GM18858 (cell line): Measurements from ENCODE around the gene ZNF611.
"Not testable (repeated sequence)": the region's sequence is repeated elsewhere in the genome, so short reads cannot be mapped to it uniquely, and the experiment has no call there.

Experiments
- ATAC-seq: cut with Tn5 transposase; IDR thresholded peaks from one replicate; pipeline ENCODE4 v1.9.1; 2021; ENCODE audit not compliant: unreplicated experiment

ZNF611 gene

DNA sequence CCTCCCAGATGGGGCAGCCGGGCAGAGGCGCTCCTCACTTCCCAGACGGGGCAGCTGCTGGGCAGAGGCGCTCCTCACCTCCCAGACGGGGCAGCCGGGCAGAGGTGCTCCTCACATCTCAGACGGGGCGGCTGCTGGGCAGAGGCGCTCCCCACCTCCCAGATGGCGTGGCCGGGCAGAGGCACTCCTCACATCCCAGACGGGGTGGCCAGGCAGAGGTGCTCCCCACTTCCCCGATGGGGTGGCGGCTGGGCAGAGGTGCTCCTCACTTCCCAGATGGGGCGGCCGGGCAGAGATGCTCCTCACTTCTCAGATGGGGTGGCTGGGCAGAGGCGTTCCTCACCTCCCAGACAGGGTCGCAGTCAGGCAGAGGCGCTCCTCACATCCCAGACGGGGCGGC is 14.3 kb downstream of the ZNF611 start:
- ATAC-seq, result not testable (repeated sequence)

DNA sequence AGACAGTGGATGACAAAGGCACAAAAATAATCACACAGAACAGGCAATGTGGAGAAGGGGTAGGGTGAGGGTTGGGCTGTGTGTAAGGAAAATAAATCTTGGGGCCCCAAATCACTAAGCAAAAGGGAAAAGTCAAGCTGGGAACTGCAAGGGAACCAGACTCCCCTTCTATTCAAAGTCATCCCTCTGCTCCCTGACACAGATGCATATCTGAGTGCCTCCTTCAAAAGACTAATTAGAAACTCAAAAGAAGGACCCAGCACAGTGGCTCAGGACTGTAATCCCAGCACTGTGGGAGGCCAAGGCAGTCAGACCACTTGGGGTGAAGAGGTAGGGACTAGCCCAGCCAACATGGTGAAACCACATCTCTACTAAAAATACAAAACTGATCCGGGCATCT is 18.3 kb downstream of the ZNF611 start:
- ATAC-seq, result no peak

GRCh38 chr19:52715902-52716301 is 18.9 kb downstream of the ZNF611 start:
- ATAC-seq, result not testable (repeated sequence)

DNA sequence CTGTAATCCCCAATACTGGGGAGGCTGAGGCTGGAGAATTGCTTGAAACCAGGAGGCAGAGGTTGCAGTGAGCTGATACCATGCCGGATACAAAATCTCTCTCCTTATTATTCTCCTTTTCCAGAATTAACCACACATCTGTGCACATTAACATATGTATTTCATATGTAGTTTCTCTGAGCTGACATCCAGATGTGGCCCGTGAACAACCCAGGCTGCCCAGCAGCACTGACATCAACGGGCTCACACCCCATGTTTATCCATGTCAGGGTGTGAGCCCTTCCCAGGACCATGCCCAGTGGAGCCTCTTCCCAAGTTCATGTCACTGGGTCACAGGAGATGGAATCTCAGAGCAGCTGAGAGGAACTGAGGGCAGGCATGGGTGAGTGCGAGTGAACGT is 19.5 kb downstream of the ZNF611 start:
- not testable (repeated sequence) for ATAC-seq

GRCh38 chr19:52713051-52713450 is 21.8 kb downstream of the ZNF611 start:
- ATAC-seq, result not testable (repeated sequence)

GRCh38 chr19:52711661-52712060 is 23.2 kb downstream of the ZNF611 start:
- ATAC-seq, result not testable (repeated sequence)

DNA sequence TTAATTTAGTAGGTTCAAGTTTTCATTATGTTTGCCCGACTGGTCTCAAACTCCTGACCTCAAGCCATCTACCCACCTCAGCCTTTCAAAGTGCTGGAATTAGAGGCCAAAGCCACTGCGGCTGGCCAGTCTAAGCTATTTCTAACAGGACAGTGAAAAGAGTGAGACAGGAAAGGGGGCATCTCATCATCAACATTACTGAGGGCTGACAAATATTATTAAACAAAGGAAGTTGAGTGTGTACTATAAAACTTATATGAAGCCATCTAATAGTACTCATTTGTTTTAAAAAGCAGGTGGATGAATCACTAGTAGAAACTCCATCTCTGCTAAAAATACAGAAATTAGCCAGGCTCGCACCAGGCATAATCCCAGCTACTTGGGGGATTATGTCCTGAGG is 24.3 kb downstream of the ZNF611 start:
- no peak for ATAC-seq

- ATAC-seq, result not testable (repeated sequence)
These were observed 29.2 kb downstream of the ZNF611 start for GRCh38 chr19:52705615-52706014.

DNA sequence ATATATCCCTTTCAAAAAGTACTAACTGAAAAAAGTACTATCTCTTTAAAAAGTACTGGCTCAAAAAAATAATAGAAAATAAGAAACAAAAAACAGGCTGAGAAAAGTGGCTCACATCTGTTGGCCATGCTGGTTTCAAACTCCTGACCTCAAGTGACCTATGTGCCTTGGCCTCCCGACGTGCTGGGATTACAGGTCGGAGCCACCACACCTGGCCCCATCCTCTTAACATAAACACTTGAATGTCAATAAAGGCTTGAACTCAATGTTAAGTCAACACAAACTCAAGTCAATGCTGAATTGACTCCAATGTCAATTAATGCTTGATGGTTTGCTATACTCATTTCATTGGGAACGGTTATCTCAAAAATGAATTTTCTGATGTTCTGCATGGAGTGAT is 30.9 kb downstream of the ZNF611 start:
- no peak for ATAC-seq

GRCh38 chr19:52700673-52701072 is 34.2 kb downstream of the ZNF611 start:
- ATAC-seq, result no peak

GRCh38 chr19:52699555-52699954 is 35.3 kb downstream of the ZNF611 start:
- ATAC-seq, result not testable (repeated sequence)

DNA sequence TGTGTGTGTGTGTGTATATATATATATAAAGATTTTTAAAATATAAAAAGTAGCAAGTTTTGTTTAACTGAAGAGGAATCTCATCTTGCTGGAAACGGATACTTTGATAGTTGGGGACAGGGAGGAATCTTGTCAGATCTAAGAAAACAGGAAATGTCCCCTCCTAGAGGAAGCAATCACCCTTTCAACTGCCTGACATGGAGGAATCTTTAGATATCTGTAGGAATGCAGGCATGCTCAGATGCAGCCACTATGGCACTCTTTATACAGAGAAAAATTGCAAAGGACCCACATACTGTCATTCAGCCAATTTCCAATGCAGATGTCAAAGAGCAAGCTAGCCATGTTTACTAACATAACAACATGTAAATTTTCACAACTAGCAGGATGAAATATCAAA is 38.8 kb downstream of the ZNF611 start:
- no peak for ATAC-seq

DNA sequence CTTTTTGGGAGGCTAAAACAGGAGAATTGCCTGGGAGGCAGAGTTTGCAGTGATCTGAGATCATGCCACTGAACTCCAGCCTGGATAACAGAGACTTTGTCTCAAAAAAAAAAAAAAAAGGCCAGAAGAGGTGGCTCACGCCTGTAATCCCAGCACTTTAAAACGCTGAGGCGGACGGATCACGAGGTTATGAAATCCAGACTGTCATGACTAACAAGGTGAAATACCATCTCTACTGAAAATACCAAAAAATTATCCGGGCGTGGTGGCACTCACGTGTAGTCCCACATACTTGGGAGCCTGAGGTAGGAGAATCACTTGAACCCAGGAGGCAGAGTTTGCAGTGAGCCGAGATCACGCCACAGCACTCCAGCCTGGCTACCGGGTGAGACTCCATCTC is 39.9 kb downstream of the ZNF611 start:
- ATAC-seq, result no peak

- not testable (repeated sequence) for ATAC-seq
These were observed 40.6 kb downstream of the ZNF611 start for GRCh38 chr19:52694281-52694680.

DNA sequence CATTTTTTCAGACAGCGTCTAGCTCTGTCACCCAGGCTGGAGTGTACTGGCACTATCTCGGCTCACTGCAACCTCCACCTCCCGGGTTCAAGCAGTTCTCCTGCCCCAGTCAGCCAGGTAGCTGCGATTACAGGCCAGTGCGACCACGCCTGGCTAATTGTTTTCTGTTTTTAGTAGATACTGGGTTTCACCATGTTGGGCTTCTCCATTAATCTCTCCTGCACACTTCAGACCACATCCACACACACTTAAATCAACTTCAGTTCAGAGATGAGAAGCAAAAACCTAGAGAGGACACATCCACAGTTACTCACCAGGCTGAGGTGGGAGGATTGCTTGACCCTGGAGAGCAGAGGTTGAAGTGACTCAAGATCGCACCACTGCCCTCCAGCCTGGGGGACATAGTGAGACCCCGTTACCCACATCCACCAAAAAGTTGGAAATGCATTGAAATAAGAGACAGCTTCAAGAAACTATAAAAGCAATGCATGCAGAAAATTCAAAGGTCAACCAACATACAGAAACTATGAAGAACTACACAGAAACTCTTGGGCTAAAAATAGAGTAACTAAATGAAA is 42.3 kb downstream of the ZNF611 start:
- ATAC-seq, result no peak

DNA sequence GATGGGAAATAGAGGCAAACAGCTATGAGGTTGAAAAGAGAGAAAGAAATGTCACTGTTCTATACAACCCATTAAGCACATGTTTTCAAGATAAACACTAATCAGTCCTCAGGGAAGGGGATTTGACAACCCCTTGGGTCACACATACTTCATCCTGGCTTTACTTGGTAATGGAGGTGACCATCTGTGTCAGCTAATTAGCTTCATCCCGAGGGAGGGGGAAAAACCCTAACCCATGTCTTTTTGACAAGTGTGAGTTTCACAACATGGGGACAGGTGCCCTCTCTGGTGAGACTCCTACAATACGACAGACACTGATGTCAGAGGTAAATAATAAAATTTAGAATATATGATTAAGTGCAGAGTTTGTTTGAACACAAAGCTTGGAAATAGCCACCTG is 43.1 kb downstream of the ZNF611 start:
- ATAC-seq, result no peak

DNA sequence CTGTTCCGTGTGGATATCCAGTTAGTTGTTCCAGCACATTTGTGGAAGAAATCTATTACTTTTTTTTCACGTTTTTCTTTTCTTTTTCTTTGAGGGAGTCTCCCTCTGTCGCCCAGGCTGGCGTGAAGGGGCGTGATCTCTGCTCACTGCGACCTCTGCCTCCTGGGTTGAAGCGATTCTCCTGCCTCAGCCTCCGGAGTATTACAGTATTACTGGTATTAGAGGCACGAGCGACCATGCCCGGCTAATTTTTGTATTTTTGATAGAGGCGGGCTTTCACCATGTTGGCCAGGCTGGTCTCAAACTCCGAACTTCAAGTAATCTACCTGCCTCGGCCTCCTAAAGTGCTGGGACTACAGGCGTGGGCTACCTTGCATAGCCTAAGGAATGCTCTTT is 43.6 kb downstream of the ZNF611 start:
- ATAC-seq, result no peak

DNA sequence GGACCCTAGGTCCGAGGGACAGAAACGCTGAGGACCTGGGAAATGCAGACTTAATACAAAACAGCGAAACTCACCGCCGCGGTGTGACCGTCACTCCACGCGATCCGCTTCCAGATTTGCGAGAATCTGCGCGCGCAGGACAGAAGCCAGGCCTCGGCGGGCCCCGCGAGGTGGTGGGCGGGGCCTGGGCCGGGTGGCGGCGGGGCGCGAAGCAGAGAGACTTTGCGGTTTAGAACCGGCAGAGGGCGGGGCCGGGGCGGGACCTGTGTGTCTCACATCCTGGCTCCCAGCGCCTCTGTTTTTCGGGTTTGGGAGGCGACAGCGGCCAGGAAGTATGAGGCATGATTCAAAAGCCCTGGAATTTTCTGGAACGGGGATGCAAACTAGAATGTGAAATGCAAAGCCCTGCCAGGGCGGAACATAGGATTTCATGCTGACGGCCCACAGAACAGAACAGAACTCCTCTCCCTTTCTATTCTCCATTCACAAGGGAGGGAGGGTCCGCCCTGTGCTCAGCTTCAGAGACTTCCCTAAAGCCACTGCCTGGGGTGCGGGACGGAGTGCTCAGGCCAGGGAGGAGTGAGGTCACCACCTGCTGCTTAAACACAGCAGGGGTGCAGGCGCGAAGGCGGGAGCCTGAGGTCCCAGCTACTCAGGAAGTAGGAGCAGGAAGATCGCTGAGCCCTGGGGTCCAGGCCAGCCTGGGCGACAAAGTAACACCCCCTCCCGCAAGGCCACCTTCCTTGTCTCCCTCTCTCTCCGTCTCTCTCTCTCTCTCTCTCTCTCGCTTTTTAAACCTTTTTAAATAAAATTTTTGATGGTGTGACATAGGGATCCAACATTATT is 44.3 kb downstream of the ZNF611 start:
- ATAC-seq, result no peak

DNA sequence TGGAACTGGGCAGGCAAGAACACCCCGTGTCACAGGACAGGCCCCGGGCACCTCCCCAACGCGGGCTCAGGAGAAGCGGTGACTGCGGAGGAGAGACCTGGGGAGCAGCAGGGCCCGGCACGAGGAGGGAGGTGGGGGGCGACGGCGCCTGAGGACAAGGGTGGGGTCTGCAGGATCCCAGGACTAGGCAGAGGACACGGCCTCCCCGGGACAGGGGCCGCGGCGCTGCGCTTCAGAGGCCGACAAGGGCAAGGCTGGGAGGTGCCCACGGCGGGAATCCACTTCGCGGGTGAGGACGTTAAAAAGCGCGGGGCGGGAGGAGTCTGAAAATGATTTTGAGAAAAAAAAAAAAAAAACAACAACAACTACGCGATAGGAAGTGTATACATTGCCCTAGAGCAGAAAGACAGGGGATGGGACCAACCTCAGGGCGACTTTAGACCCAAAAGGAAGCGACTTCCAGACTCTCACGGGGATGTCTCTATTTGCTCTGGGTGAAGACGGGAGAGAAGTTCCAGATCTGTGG is 44.9 kb downstream of the ZNF611 start:
- ATAC-seq, result no peak

DNA sequence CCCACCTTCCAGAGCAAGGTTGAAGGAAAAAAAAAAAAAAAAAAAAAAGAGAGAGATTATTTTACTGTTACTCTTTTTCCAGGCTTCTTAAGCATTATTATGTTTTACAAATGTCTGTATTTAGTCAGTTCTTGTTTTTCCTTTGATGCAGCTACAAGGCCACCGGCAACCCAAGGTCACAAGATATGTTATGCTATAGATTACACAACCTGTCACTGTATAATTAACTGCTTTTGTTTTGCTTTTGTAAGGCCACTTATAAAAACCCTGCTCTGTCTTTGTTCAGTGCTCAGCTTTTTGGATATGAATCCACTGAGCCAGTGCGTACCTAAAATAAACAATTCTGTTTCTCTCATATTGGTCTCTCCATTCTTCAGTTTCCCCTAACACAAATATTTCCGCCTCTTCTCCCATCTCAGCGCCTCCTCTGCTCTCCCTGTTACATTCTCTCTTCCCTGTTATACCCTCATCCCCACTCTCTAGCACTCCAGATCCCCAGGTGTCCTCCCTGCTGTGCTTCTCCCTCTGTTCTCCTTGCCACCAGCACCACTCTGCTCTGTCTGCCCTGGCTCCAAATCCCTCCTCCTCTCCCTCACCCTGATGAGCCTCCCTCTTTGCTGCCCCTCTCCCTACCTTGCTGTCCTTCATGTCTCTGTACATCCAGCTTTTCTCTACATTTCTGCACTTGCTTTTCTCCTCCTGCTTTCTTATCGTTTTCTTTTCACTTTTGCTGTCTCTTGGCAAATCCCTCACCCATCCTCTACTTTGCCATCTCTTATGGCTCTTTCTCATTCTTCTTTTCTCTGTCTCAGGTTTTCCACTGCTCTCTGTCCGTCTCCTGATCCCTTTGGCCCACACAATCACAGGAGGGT is 45.7 kb downstream of the ZNF611 start:
- ATAC-seq, result not testable (repeated sequence)

DNA sequence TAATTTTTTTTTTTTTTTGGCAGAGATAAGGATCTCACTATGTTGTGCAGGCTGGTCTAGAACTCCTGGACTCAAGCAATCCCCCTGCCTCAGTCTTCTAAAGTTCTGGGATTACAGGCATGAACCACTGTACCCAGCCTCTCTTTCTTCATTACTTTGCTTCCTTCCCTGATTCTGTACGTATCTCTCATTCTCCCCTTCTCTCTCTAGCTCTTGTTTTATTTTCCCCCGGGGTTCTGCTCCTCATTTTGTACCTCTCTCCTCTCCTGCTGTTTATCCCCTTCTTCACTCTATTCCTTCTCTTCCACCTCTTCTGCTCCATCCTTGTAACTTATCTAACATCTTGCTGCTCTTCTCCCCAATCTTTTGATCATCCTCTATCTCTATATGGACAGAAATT is 46.5 kb downstream of the ZNF611 start:
- no peak for ATAC-seq
